Endothelial cell (in vitro differentiated cells): ENCODE measurements around the gene POU2F1. TPM values are rescaled to one million over a fixed set of nuclear protein-coding genes. Genes with fewer than 3 reads are reported as not detected.

Source experiments
- DNase-seq: peaks from one replicate; pipeline ENCODE4 v3.0.0; 2021; ENCODE audit warnings: low spot score
- H3K27ac Mint-ChIP-seq: one replicate; pipeline ENCODE4 v1.8.0; 2021; ENCODE audit warnings: mixed read lengths, inconsistent platforms; ENCODE audit not compliant: unreplicated experiment
- H3K27me3 Mint-ChIP-seq: one replicate; pipeline ENCODE4 v1.8.0; 2021; ENCODE audit warnings: mild to moderate bottlenecking, moderate library complexity, mixed read lengths, inconsistent platforms; ENCODE audit not compliant: unreplicated experiment
- H3K36me3 Mint-ChIP-seq: one replicate; pipeline ENCODE4 v1.8.0; 2021; ENCODE audit warnings: mild to moderate bottlenecking, low read depth, mixed read lengths, inconsistent platforms; ENCODE audit not compliant: unreplicated experiment
- H3K4me1 Mint-ChIP-seq: one replicate; pipeline ENCODE4 v1.8.0; 2021; ENCODE audit warnings: mild to moderate bottlenecking, mixed read lengths, inconsistent platforms; ENCODE audit not compliant: unreplicated experiment
- H3K4me3 Mint-ChIP-seq: one replicate; pipeline ENCODE4 v1.8.0; 2021; ENCODE audit warnings: mild to moderate bottlenecking, mixed read lengths, inconsistent platforms; ENCODE audit not compliant: unreplicated experiment
- H3K9me3 Mint-ChIP-seq: one replicate; pipeline ENCODE4 v1.8.0; 2021; ENCODE audit warnings: mixed read lengths, inconsistent platforms; ENCODE audit not compliant: unreplicated experiment
- long read RNA-seq: library from polyadenylated mRNA; unstranded; transcript quantifications from one replicate; pipeline ENCODE4 v2.0.0, GENCODE V29; 2020; ENCODE audit not compliant: unreplicated experiment
- total RNA-seq: library from RNA; stranded (reverse); fragmentation: NEBNext Ultra II Directional; extraction: Animal tissue kit (Norgen Biotek cat#: 25700); gene quantifications from one replicate; pipeline ENCODE4 v1.2.1, GENCODE V29; 2021; ENCODE audit not compliant: unreplicated experiment
- TF ChIP-seq, protein P1 (sequence below): fragments of 200-600 bp; sonication (generic); IDR thresholded peaks from one replicate; pipeline ENCODE4 v1.5.0; 2021; ENCODE audit warnings: antibody characterized with exemption; ENCODE audit not compliant: unreplicated experiment

POU2F1 gene
- 24.5 TPM for total RNA-seq
- long read RNA-seq, full-length matches to known transcripts, result 4 of 8 reads
- long read RNA-seq, partial matches to known transcripts, result 2 of 8 reads
- long read RNA-seq, other reads (novel, unspliced or antisense), result 2 of 8 reads

DNA sequence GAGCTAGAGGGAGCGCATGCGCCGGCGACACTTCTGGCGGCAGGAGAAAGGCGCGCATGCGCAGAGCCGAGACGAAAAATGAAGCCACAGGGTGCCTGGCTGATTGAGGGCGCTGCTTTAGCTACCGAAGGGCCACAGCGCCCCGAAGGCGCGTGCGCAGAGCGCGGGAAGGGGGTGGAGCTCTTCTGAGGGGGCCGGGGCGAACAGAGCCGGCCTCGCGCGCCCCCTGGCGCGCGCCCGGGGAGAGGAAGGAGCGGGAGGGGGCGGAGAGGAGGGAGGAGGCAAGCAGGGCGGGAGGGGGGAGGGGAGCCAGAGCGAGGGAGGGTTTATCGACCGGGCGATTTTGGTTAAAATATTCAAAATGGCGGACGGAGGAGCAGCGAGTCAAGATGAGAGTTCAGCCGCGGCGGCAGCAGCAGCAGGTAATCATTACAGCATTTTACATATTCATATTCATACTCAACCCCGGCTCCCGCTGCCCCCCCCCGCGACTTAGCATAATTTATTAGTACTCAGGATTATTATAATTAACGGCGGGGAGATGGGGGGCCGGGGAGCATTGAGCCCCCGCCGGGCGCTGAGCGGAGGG is at the start of gene POU2F1:
TSS of gene POU2F1 (plus strand) at position 350 of the 589 bp plus-strand sequence. CDS start at position 362, 12 bp downstream.
- peak; percentile 99 for DNase-seq

DNA sequence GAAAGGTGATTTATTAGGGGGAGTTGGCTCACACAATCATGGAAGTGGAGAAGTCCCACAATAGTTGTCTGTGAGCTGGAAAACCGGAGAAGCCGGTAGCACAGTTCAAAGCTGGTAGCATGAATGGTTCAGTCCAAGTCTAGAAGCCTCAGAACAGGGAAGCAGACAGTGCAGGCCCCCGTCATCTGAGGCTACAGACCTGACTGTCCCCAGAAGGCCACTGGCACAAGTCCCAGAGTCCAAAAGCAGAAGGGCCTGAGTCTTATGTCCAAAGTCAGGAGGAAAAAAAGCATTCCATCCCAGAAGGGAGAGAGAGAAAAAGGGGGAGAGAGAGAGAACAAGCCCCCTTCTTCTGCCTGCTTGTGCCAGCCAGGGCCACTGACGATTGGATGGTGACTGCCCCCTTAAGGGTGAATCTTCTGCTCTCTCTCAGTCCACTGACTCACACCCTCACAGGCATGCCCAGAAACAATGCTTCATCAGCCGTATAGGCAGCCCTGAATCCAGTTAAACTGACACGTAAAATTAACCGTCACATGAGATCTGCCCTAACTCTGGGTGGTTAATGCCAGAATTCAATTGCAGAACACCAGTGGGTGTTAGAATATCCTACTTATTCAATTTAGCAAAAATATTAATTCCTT is 49.3 kb upstream of the POU2F1 start:
- peaks cover 4% of the 10 kb centered on the region for H3K27me3 Mint-ChIP-seq
- H3K27ac Mint-ChIP-seq, result no peak overlapping the region
- no peak overlapping the region for H3K4me3 Mint-ChIP-seq
- peaks cover 17% of the 10 kb centered on the region for H3K4me1 Mint-ChIP-seq
- DNase-seq, result no peak
- H3K36me3 Mint-ChIP-seq, result no peaks in the 10 kb centered on the region
- TF ChIP-seq, protein P1, sequence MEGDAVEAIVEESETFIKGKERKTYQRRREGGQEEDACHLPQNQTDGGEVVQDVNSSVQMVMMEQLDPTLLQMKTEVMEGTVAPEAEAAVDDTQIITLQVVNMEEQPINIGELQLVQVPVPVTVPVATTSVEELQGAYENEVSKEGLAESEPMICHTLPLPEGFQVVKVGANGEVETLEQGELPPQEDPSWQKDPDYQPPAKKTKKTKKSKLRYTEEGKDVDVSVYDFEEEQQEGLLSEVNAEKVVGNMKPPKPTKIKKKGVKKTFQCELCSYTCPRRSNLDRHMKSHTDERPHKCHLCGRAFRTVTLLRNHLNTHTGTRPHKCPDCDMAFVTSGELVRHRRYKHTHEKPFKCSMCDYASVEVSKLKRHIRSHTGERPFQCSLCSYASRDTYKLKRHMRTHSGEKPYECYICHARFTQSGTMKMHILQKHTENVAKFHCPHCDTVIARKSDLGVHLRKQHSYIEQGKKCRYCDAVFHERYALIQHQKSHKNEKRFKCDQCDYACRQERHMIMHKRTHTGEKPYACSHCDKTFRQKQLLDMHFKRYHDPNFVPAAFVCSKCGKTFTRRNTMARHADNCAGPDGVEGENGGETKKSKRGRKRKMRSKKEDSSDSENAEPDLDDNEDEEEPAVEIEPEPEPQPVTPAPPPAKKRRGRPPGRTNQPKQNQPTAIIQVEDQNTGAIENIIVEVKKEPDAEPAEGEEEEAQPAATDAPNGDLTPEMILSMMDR, result no peak
- H3K9me3 Mint-ChIP-seq, result no peaks in the 10 kb centered on the region

More for the DNA sequence above, at the start of gene POU2F1:
- H3K27ac Mint-ChIP-seq, result peak within 1 kb of the TSS; percentile 92
- H3K9me3 Mint-ChIP-seq, result peaks cover 4% of the 10 kb centered on the region
- peaks cover 27% of the 10 kb centered on the region for H3K4me1 Mint-ChIP-seq
- peaks cover 9% of the 10 kb centered on the region for H3K27me3 Mint-ChIP-seq
- peak within 1 kb of the TSS; percentile 96 for H3K4me3 Mint-ChIP-seq
- TF ChIP-seq, protein P1, result peak; percentile 70
- H3K36me3 Mint-ChIP-seq, result peaks cover 8% of the 10 kb centered on the region

DNA sequence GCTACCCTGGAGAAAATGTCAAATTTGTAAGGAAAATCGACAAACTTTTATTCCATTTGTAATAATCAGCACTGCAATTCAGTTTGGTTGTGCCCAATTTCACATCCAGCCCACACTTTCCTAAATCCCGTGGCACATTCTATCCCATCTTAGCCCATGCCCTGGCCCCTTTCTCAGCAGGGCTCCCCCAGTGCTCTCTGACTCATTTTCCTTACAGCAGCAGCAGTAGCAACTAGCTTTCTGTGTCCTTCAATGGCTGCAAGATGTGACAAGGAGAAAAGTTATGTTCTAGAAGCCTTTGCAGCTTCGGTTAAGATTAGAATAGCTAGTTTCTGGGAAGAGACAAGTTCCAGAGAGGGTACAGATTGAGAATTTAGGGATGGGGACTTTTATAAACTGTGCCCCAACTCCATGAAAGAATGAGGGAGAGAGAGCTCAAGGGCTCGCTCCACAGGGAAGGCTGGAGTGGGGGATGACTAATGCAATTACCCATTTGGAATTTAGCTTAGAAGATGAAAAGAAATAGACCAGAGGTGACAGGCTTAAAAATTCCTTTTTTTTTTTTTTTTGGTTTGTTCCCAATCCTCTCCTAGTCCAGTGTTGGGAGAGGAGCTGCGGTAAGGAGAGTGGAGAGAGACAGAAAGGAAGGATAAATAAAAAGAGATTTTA is 47.0 kb upstream of the POU2F1 start:
- DNase-seq, result no peak
- Mint-ChIP-seq H3K9me3 (no peaks in the 10 kb centered on the region), H3K27me3 (peaks cover 4% of the 10 kb centered on the region), H3K36me3 (no peaks in the 10 kb centered on the region), H3K4me3 (no peak overlapping the region), H3K4me1 (peaks cover 2% of the 10 kb centered on the region), H3K27ac (no peak overlapping the region)
- TF ChIP-seq, protein P1, result no peak

DNA sequence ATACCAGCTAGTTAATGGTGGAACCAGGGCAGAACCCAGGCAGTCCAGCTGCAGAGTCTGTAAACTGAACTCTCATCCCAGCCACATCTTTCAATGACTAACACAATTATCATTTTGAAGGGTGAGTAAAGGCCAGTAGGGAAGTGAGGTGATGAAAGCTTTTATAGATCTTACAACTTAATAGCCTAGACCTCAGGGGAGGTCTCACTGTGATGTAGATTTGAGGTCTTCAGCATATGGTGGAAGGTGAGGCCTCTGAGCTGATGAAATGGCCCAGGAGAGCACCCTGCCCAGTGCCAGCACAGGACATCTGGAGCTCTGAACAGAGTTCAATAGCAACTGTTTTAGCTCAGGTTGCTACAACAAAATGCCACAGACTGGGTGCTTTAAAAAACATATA is 44.8 kb upstream of the POU2F1 start:
- Mint-ChIP-seq H3K27me3 (peaks cover 3% of the 10 kb centered on the region), H3K9me3 (no peaks in the 10 kb centered on the region), H3K4me1 (no peaks in the 10 kb centered on the region), H3K27ac (no peak overlapping the region), H3K36me3 (no peaks in the 10 kb centered on the region), H3K4me3 (no peak overlapping the region)
- DNase-seq, result no peak
- TF ChIP-seq, protein P1, result no peak

DNA sequence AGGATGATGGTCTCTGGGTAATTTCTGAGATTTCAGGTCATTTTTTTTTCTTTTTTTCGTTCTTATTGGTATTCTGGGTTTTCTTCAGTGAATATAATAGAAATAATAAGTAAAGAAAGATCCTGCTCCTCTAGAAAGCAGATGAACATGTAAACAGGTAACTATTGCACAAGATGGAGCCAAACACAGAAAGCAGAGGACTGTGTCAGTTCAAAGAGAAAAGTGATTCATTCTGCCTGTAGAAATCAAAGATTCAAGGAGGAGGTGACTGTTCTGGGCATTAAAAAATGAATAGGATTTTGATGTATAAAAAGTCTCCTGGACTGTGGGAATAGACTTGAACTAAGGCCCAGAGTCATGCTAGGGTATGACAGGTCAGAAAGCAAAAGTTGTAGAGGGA is 41.9 kb upstream of the POU2F1 start:
- TF ChIP-seq, protein P1, result no peak
- H3K4me3 Mint-ChIP-seq, result no peak overlapping the region
- no peaks in the 10 kb centered on the region for H3K36me3 Mint-ChIP-seq
- H3K9me3 Mint-ChIP-seq, result no peaks in the 10 kb centered on the region
- no peak for DNase-seq
- H3K27ac Mint-ChIP-seq, result no peak overlapping the region
- H3K27me3 Mint-ChIP-seq, result peaks cover 3% of the 10 kb centered on the region
- no peaks in the 10 kb centered on the region for H3K4me1 Mint-ChIP-seq
